EL (cell line): ENCODE measurements around the gene GIT1.
"Not testable (repeated sequence)": the region's sequence is repeated elsewhere in the genome, so short reads cannot be mapped to it uniquely, and the experiment has no call there.

Source experiments
- DNase-seq: peaks from one replicate; pipeline ENCODE4 v3.0.0-alpha.2; 2016

GIT1 gene

GRCh38 chr17:29565643-29566472 is 23.6 kb downstream of the GIT1 start:
- no peak for DNase-seq

- no peak for DNase-seq
Measured at GRCh38 chr17:29563816-29564215, 25.6 kb downstream of the GIT1 start.

- DNase-seq, result no peak
Measured at GRCh38 chr17:29562615-29563014, 26.8 kb downstream of the GIT1 start.

GRCh38 chr17:29561554-29562517 is 27.6 kb downstream of the GIT1 start:
- no peak for DNase-seq

- DNase-seq, result no peak
Measured at GRCh38 chr17:29560316-29560715, 29.1 kb downstream of the GIT1 start.

- DNase-seq, result no peak
Measured at GRCh38 chr17:29559640-29560039, 29.8 kb downstream of the GIT1 start.

DNA sequence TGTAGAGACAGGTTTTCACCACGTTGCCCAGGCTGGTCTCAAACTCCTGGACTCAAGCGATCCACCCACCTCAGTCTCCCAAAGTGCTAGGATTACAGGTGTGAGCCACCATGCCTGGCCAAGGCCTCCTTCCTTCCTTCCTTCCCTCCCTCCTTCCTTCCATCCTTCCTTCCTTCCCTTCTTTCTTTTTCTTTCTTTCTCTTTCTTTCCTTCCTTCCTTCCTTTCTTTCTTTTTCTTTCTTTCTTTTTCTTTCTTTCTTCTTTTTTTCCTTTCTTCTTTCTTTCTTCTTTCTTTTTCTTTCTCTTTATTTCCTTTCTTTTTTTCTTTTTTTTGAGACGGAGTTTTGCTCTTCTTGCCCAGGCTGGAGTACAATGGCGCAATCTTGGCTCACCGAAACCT is 31.3 kb downstream of the GIT1 start:
- DNase-seq, result not testable (repeated sequence)

DNA sequence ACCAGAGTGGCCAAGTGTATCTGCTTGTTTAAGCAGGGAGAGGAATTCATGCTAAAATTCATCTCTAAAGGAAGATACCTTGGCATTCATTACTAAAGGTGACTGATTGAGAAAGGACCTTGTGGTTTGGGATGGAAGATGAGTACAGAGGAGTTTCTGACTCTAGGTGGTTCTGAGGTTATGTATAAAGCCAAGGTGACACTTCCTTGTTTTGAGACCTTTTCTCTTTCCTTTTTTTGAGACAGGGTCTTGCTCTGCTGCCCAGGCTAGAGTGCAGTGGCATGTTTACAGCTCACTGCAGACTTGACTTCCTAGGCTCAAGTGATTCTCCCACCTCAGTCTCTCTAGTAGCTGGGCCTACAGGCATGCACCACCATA is 31.7 kb downstream of the GIT1 start:
- DNase-seq, result no peak

GRCh38 chr17:29557085-29557738 is 32.2 kb downstream of the GIT1 start:
- peak; percentile 29 for DNase-seq

DNA sequence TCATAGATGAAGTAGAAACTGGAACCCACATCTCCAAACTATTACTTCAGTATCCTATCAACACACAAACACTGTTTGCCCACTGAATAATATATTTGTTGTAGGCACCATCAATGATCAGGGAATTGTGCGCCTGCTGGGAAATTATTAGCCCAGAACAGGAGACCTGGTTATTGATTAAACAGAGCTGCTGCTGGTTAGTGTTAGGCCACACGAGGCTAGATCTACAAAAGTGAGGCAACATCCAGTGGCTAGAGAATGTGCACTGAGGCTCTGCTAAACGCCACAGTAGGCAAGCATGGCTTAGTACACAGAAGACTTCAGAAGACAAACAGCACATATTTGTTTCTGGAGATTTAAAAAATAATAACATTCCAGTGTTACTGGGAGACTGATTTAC is 33.6 kb downstream of the GIT1 start:
- no peak for DNase-seq

DNA sequence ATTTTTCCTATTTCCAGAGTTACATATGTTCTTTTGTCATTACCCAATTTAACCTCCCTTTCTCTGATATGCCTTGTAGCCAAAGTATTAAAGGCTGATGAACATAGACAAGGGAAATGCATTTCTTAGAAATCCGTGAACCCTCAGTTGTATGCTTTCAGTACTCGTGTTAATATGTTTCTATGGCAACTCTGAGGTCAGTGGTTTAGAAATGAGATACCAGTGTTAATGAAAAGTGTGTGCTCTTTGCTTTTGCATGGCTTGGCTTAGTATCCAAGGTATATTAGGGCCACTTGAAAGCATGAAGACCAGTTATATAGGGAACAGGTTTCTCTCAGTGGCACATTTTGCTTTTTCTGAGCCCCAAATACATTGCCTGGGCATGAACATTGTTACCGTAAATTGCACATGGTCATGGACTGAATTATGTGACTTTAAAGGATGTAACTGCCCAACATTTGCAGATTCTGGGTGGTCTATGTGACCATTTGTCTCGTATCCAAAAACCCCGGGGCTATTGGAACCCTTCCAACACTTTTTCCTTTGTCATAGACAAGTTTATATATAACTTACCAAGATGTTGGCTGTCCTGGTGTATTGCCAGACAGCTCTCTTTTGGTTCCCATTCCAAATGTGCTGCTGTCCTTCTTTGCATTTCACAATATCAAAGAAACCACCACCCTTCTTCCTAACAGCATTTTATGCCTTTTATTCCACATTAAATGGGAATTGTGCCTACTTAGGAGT is 40.1 kb downstream of the GIT1 start:
- peak; percentile 25 for DNase-seq

- DNase-seq, result no peak
Measured at GRCh38 chr17:29546830-29547229, 42.6 kb downstream of the GIT1 start.

DNA sequence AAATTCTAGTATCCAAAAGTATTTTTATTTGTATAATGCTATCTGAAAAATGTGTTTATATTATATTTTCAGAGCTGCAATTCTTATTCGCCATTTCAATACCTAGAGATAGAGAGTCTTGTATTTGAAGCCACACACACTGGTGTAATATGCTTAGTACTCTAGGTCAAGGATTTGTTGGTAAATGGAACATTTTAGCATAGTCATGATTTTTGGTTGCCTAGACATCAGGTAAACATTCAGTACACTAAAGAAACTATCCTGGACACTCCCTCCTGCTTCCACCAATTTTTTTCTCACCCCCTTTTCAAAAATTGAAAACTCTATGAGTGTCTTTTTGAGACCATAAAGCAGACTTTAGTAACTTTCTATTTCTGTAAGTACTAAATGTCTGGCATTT is 43.4 kb downstream of the GIT1 start:
- no peak for DNase-seq

- no peak for DNase-seq
Measured at GRCh38 chr17:29544066-29544465, 45.4 kb downstream of the GIT1 start.

GRCh38 chr17:29533976-29534375 is 55.5 kb downstream of the GIT1 start:
- DNase-seq, result no peak

DNA sequence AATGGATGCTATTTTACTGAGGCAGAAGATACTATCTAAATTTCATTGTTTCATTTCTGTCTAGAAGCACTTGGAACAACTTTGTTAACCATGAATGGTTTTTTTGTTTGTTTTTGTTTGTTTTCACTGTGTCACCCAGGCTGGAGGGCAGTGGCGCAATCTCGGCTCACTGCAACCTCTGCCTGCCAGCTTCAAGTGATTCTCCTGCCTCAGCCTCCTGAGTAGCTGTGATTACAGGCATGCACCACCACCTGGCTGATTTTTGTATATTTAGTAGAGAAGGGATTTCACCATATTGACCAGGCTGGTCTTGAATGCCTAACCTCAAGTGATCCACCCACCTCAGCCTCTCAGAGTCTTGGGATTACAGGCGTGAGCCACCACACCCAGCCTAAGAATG is 63.1 kb downstream of the GIT1 start:
- DNase-seq, result no peak

GRCh38 chr17:29524692-29525091 is 64.8 kb downstream of the GIT1 start:
- no peak for DNase-seq
